ENCODE data around the gene SLX4.
A peak's percentile ranks its signal among the peaks of the same experiment; 100 is the strongest.
"Not testable (repeated sequence)": the region's sequence is repeated elsewhere in the genome, so short reads cannot be mapped to it uniquely, and the experiment has no call there.

The SLX4 gene

GRCh38 chr16:3611146-3611975 lies at the start of gene SLX4:
Gene SLX4 (minus strand): TSS chr16:3611606. CDS start chr16:3608964, 2,642 bp downstream.
- peak; percentile 85 for DNase-seq (ENCODE audit: low read depth)

GRCh38 chr16:3659251-3659650 lies 47.8 kb upstream of the SLX4 start:
- peak; percentile 48 for DNase-seq (ENCODE audit: low read depth)

- no peak for DNase-seq (ENCODE audit: low read depth)
Measured at GRCh38 chr16:3656491-3657468, 45.4 kb upstream of the SLX4 start.

- DNase-seq (ENCODE audit: low read depth), result not testable (repeated sequence)
Measured at GRCh38 chr16:3656160-3656490, 44.7 kb upstream of the SLX4 start.

GRCh38 chr16:3655396-3656159 lies 44.2 kb upstream of the SLX4 start:
- DNase-seq (ENCODE audit: low read depth), result no peak

GRCh38 chr16:3655030-3655395 lies 43.6 kb upstream of the SLX4 start:
- no peak for DNase-seq (ENCODE audit: low read depth)

GRCh38 chr16:3654249-3654991 lies 43.0 kb upstream of the SLX4 start, which contains the start of gene DNASE1:
Gene DNASE1 (plus strand): TSS chr16:3654691. CDS start chr16:3655374, 683 bp downstream.
- peak; percentile 40 for DNase-seq (ENCODE audit: low read depth)

- no peak for DNase-seq (ENCODE audit: low read depth)
Measured at GRCh38 chr16:3652373-3653195, 41.2 kb upstream of the SLX4 start.

- DNase-seq (ENCODE audit: low read depth), result no peak
Measured at GRCh38 chr16:3651461-3652372, 40.3 kb upstream of the SLX4 start.

- no peak for DNase-seq (ENCODE audit: low read depth)
Measured at GRCh38 chr16:3650631-3651265, 39.3 kb upstream of the SLX4 start.

GRCh38 chr16:3646348-3646920 lies 35.0 kb upstream of the SLX4 start:
- no peak for DNase-seq (ENCODE audit: low read depth)

GRCh38 chr16:3645504-3646347 lies 34.3 kb upstream of the SLX4 start:
- DNase-seq (ENCODE audit: low read depth), result peak; percentile 49

GRCh38 chr16:3645108-3645503 lies 33.7 kb upstream of the SLX4 start:
- DNase-seq (ENCODE audit: low read depth), result no peak

- DNase-seq (ENCODE audit: low read depth), result no peak
Measured at GRCh38 chr16:3643095-3643730, 31.8 kb upstream of the SLX4 start.

GRCh38 chr16:3642397-3643094 lies 31.1 kb upstream of the SLX4 start:
- DNase-seq (ENCODE audit: low read depth), result no peak

GRCh38 chr16:3641801-3642396 lies 30.5 kb upstream of the SLX4 start:
- DNase-seq (ENCODE audit: low read depth), result no peak
